GM18858 (cell line): Measurements from ENCODE around the gene HSPA12B.
A peak's percentile ranks its signal among the peaks of the same experiment; 100 is the strongest.
"Not testable (repeated sequence)": the region's sequence is repeated elsewhere in the genome, so short reads cannot be mapped to it uniquely, and the experiment has no call there.

Experiments used
- ATAC-seq: cut with Tn5 transposase; IDR thresholded peaks from one replicate; pipeline ENCODE4 v1.9.1; 2021; ENCODE audit not compliant: unreplicated experiment

Gene HSPA12B

GRCh38 chr20:3784216-3784853, 51.9 kb downstream of the HSPA12B start:
- ATAC-seq = no peak

- ATAC-seq = no peak
Observed at GRCh38 chr20:3784863-3785239, 52.4 kb downstream of the HSPA12B start.

- no peak for ATAC-seq
Observed at GRCh38 chr20:3785240-3786125, 53.0 kb downstream of the HSPA12B start.

- no peak for ATAC-seq
Observed at GRCh38 chr20:3786126-3786484, 53.6 kb downstream of the HSPA12B start.

GRCh38 chr20:3786665-3787323, 54.3 kb downstream of the HSPA12B start, which contains the start of gene CENPB:
CENPB (minus strand) TSS chr20:3786740; CDS start chr20:3786483, 257 bp downstream.
- peak; percentile 64 for ATAC-seq

- ATAC-seq = no peak
Observed at GRCh38 chr20:3787324-3788014, 55.0 kb downstream of the HSPA12B start.

- ATAC-seq = no peak
Observed at GRCh38 chr20:3788685-3789155, 56.2 kb downstream of the HSPA12B start.

- ATAC-seq = not testable (repeated sequence)
Observed at GRCh38 chr20:3789201-3789600, 56.7 kb downstream of the HSPA12B start.

- ATAC-seq = not testable (repeated sequence)
Observed at GRCh38 chr20:3794168-3794567, 61.7 kb downstream of the HSPA12B start.

GRCh38 chr20:3794701-3795420, 62.4 kb downstream of the HSPA12B start:
- ATAC-seq = no peak

GRCh38 chr20:3795511-3796468, 63.3 kb downstream of the HSPA12B start, which contains the start of gene CDC25B:
CDC25B (plus strand) TSS chr20:3796310; CDS start chr20:3796532, 222 bp downstream.
- ATAC-seq = peak; percentile 57

GRCh38 chr20:3796477-3797225, 64.2 kb downstream of the HSPA12B start:
- no peak for ATAC-seq

GRCh38 chr20:3797226-3797545, 64.7 kb downstream of the HSPA12B start:
- no peak for ATAC-seq

GRCh38 chr20:3797592-3798372, 65.3 kb downstream of the HSPA12B start:
- no peak for ATAC-seq

GRCh38 chr20:3798373-3798768, 65.9 kb downstream of the HSPA12B start:
- no peak for ATAC-seq

- no peak for ATAC-seq
Observed at GRCh38 chr20:3798908-3799248, 66.4 kb downstream of the HSPA12B start.

GRCh38 chr20:3800256-3800877, 67.9 kb downstream of the HSPA12B start:
- ATAC-seq = no peak

GRCh38 chr20:3800878-3801260, 68.4 kb downstream of the HSPA12B start:
- no peak for ATAC-seq
